A549 (cell line): ENCODE measurements around the gene DLX1. TPM values are rescaled to one million over a fixed set of nuclear protein-coding genes. Genes with fewer than 3 reads are reported as not detected.

Experiments used
- ATAC-seq, 2 experiments: fragments of 200-7000 bp in 1 of 2; fragments of >200 bp in 1 of 2; cut with Nextera tagmentation in 1 of 2; cut with Tn5 transposase in 1 of 2; 3 replicates each; pipeline versions ENCODE4 v1.8.0 to v1.9.1; 2018 to 2020; ENCODE audit warnings: mild to moderate bottlenecking in 1 of 2, moderate library complexity in 1 of 2
- CTCF ChIA-PET: fragments of 300-600 bp; sonication (Branson Sonifier 250); formaldehyde crosslinking; extraction: SDS; loops from one replicate; lab custom pipeline; 2021; ENCODE audit warnings: antibody characterized with exemption, inconsistent platforms; lab: Yijun Ruan, JAX
- POLR2A ChIA-PET: fragments of 350-600 bp; formaldehyde crosslinking; extraction: SDS; loops from one replicate; lab custom pipeline; 2021; ENCODE audit warnings: antibody characterized with exemption, inconsistent platforms; lab: Yijun Ruan, JAX
- DNase-seq, 2 experiments: peaks; one replicate each; pipeline versions ENCODE4 v3.0.0 to v3.0.0-alpha.2; 2011 to 2016; ENCODE audit warnings: low read depth in 1 of 2, low spot score in 1 of 2
- FAIRE-seq: peaks from 2 replicates; lab custom pipeline; 2011; peaks lifted over from hg19 to GRCh38; lab: Jason Lieb, UNC
- H3K27ac ChIP-seq, 2 experiments: fragments of >200 bp; sonication (Bioruptor Twin); formaldehyde crosslinking; 3 replicates each; pipeline ENCODE4 v1.5.1; 2016 to 2017
- H3K4me1 ChIP-seq: fragments of >200 bp; sonication (Bioruptor Twin); formaldehyde crosslinking; 3 replicates; pipeline ENCODE4 v1.6.1; 2016
- H3K4me2 ChIP-seq: fragments of >200 bp; sonication (Bioruptor Twin); formaldehyde crosslinking; 3 replicates; pipeline ENCODE4 v1.6.1; 2016
- H3K4me3 ChIP-seq: fragments of >200 bp; sonication (Bioruptor Twin); formaldehyde crosslinking; 3 replicates; pipeline ENCODE4 v1.5.1; 2016
- H3K9me3 ChIP-seq: fragments of >200 bp; sonication (Bioruptor Twin); formaldehyde crosslinking; 3 replicates; pipeline ENCODE4 v1.6.1; 2016
- CBX2 ChIP-seq: fragments of 200-600 bp; sonication (generic); IDR thresholded peaks from 2 replicates; pipeline ENCODE4 v1.6.1; 2016; ENCODE audit warnings: low read depth, mild to moderate bottlenecking, borderline replicate concordance
- CBX8 ChIP-seq: fragments of 200-600 bp; sonication (generic); IDR thresholded peaks from 2 replicates; pipeline ENCODE4 v1.6.1; 2016
- CEBPB ChIP-seq, 2 experiments: fragments of >200 bp in 1 of 2; sonication (Bioruptor Twin) in 1 of 2; formaldehyde crosslinking in 1 of 2; IDR thresholded peaks; 2 replicates each; pipeline ENCODE4 v1.6.1; 2012 to 2016
- CHD2 ChIP-seq: fragments of 150-350 bp; IDR thresholded peaks from 2 replicates; pipeline ENCODE4 v1.6.1; 2014; ENCODE audit warnings: low read length; ENCODE audit not compliant: partially characterized antibody
- EHMT2 ChIP-seq: fragments of 200-600 bp; sonication (generic); IDR thresholded peaks from 2 replicates; pipeline ENCODE4 v1.6.1; 2016; ENCODE audit warnings: antibody characterized with exemption, low read depth, mild to moderate bottlenecking, moderate library complexity
- FOSL2 ChIP-seq, 2 experiments: fragments of 450-650 bp in 1 of 2; fragments of >200 bp in 1 of 2; sonication (Bioruptor Twin) in 1 of 2; formaldehyde crosslinking; IDR thresholded peaks; 2 replicates each; pipeline versions ENCODE4 v1.5.0 to v1.6.1; 2016 to 2020; ENCODE audit warnings: mild to moderate bottlenecking in 1 of 2, moderate library complexity in 1 of 2
- FOXS1 ChIP-seq: fragments of 250-450 bp; sonication (Bioruptor Pico); IDR thresholded peaks from 2 replicates; pipeline ENCODE4 v1.5.0; 2020; ENCODE audit warnings: mild to moderate bottlenecking, moderate library complexity
- HDAC2 ChIP-seq: fragments of 200-600 bp; sonication (generic); IDR thresholded peaks from 2 replicates; pipeline ENCODE4 v1.6.1; 2016
- KDM1A ChIP-seq: fragments of 200-600 bp; sonication (generic); IDR thresholded peaks from 2 replicates; pipeline ENCODE4 v1.6.1; 2016; ENCODE audit warnings: low read depth, mild to moderate bottlenecking
- MAFK ChIP-seq: fragments of 450-650 bp; IDR thresholded peaks from 2 replicates; pipeline ENCODE4 v1.6.1; 2014; ENCODE audit not compliant: partially characterized antibody
- MAZ ChIP-seq: fragments of 150-350 bp; IDR thresholded peaks from 2 replicates; pipeline ENCODE4 v1.6.1; 2014; ENCODE audit warnings: antibody characterized with exemption, low read depth, low read length, borderline replicate concordance
- NR3C1 ChIP-seq: fragments of >200 bp; sonication (Bioruptor Twin); formaldehyde crosslinking; IDR thresholded peaks from 3 replicates; pipeline ENCODE4 v1.6.1; 2017
- POLR2A ChIP-seq: IDR thresholded peaks from 2 replicates; pipeline ENCODE4 v1.6.1; 2012; ENCODE audit warnings: mild to moderate bottlenecking, low read length
- USF2 ChIP-seq: fragments of 450-650 bp; IDR thresholded peaks from 2 replicates; pipeline ENCODE4 v1.6.1; 2014; ENCODE audit warnings: antibody characterized with exemption
- ZC3H11A ChIP-seq: fragments of 450-650 bp; IDR thresholded peaks from 2 replicates; pipeline ENCODE4 v1.6.1; 2014; ENCODE audit warnings: antibody characterized with exemption, mild to moderate bottlenecking
- ZFP36 ChIP-seq: fragments of 450-650 bp; IDR thresholded peaks from 2 replicates; pipeline ENCODE4 v1.6.1; 2014; ENCODE audit warnings: borderline replicate concordance; ENCODE audit not compliant: partially characterized antibody
- ZSCAN20 ChIP-seq: fragments of 250-450 bp; sonication (Bioruptor Pico); IDR thresholded peaks from 2 replicates; pipeline ENCODE4 v1.8.0; 2022; ENCODE audit warnings: mild to moderate bottlenecking, moderate library complexity
- WGBS: methylation state at CpG from one replicate; pipeline ENCODE4 v1.1.6; 2017; ENCODE audit errors: missing lambda C conversion rate; 5-methylcytosine and 5-hydroxymethylcytosine counted together
- polyA plus RNA-seq, 4 experiments: library from polyadenylated mRNA; depleted of rRNA in 3 of 4; stranded (reverse); fragments of >200 nt; fragmentation: RNase III in 1 of 4; extraction: RNeasy Plus Mini Kit Qiagen cat#74134 plus additional on column Dnase treatment in 1 of 4; gene quantifications; 2 replicates in 3 of 4; 3 replicates in 1 of 4; pipeline ENCODE4 v1.2.3, GENCODE V29; 2011 to 2017
- TF ChIP-seq, protein P1 (sequence below): fragments of >200 bp; sonication (Bioruptor Twin); formaldehyde crosslinking; IDR thresholded peaks from 3 replicates; pipeline ENCODE4 v1.5.1; 2016
- TF ChIP-seq, protein P2 (sequence below): fragments of >200 bp; sonication (Bioruptor Twin); formaldehyde crosslinking; IDR thresholded peaks from 2 replicates; pipeline ENCODE4 v1.6.1; 2016
- TF ChIP-seq, protein P3 (sequence below): IDR thresholded peaks from 2 replicates; pipeline ENCODE4 v1.6.1; 2012
- TF ChIP-seq, protein P4 (sequence below): fragments of >200 bp; sonication (Bioruptor Twin); formaldehyde crosslinking; IDR thresholded peaks from 3 replicates; pipeline ENCODE4 v1.6.1; 2016

Gene DLX1
- polyA plus RNA-seq, 2 of the 4 experiments (the other 2 are of a cell fraction) = 1.1 to 2.5 TPM

DNA sequence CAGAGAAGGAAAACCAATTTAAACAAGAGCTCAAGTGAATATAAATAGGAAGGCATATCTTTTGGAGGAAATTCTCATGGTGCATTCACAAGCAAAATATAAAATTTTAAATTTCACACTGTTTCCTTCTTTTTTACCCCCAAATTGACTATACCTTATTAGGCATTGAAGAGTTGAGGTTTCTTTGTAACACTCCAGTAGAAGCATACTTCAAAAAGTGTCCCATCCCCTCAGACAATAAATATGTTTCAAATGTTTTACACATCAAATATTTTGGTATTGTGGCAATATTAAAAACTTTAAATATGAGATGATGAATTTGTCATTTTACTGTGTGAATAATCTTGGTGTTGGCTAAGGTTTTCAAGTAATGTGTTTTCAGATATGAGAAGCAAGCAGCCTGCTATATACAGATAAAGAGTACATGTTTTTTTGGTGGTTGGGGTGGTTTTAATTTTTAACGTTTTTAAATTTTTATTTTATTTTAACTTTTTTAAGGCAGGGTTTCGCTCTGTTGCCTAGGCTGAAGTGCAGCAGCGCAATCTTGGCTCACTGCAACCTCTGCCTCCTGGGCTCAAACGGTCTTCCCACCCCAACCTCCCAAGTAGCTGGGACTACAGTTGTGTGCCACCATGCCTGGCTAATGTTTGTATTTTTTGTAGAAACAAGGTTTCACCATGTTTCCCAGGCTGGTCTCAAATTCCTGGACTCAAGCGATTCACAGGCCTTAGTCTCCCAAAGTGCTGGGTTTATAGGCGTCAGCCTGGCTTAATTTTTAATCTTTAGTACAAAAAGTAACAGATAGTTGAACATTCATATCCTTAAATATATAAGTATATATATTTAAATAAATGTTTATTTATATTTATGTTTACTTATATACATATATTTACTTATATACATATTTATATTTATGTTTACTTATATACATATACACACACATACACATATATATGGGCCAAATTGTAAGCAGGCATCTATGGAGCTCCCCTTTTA lies 36.5 kb upstream of the DLX1 start (continued):
- TF ChIP-seq, protein P1, sequence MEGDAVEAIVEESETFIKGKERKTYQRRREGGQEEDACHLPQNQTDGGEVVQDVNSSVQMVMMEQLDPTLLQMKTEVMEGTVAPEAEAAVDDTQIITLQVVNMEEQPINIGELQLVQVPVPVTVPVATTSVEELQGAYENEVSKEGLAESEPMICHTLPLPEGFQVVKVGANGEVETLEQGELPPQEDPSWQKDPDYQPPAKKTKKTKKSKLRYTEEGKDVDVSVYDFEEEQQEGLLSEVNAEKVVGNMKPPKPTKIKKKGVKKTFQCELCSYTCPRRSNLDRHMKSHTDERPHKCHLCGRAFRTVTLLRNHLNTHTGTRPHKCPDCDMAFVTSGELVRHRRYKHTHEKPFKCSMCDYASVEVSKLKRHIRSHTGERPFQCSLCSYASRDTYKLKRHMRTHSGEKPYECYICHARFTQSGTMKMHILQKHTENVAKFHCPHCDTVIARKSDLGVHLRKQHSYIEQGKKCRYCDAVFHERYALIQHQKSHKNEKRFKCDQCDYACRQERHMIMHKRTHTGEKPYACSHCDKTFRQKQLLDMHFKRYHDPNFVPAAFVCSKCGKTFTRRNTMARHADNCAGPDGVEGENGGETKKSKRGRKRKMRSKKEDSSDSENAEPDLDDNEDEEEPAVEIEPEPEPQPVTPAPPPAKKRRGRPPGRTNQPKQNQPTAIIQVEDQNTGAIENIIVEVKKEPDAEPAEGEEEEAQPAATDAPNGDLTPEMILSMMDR = no peak
- TF ChIP-seq, protein P2, sequence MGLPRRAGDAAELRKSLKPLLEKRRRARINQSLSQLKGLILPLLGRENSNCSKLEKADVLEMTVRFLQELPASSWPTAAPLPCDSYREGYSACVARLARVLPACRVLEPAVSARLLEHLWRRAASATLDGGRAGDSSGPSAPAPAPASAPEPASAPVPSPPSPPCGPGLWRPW = no peak
- TF ChIP-seq CHD2 (no peak), KDM1A (no peak)
- TF ChIP-seq, protein P3, sequence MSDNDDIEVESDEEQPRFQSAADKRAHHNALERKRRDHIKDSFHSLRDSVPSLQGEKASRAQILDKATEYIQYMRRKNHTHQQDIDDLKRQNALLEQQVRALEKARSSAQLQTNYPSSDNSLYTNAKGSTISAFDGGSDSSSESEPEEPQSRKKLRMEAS = no peak

DNA sequence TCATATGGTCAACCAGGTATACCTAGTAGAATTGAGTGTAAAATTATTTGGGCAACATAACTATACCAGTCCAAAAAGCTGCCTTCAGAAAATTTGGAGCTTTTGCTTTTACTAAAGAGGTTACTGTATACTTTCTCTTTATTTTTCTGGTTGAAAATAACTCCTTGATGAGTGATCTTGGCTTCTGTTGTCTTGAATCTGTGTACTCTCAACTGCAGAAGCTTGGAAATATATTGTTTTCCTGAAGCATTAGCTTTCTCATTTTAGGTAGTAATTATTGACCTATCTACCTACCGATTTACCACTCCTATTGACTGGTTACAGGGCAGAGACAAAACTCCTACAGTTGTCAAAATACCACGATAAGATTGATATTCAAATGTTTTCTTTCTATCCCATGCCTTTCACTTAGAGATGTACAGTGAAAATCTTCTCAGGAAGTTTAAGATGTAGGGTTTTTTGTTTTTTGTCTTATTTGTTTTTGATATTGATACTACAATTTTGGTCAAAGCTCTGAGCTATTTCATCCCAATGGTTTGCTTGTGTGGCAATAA lies 35.7 kb upstream of the DLX1 start:
- Histone ChIP-seq H3K4me2 (no peak overlapping the region), H3K4me1 (peaks cover 13% of the 10 kb centered on the region; the same call in 2 of the 3 replicates), H3K27ac (no peak overlapping the region), H3K9me3 (no peaks in the 10 kb centered on the region), H3K4me3 (no peak overlapping the region)
- DNase-seq = no peak
- CTCF ChIA-PET = interaction anchor here (0.6 to 1.4 kb wide), 3 partner anchors 12 to 200 kb away, joined by 3 read pairs; no protein-coding TSS in a partner anchor
- ATAC-seq = no peak
- POLR2A ChIA-PET = no interaction called here
- FAIRE-seq = no peak
- 85% methylated on average over 2 of the region's 2 CpGs for WGBS
- TF ChIP-seq CBX8 (no peak), CEBPB (IDR thresholded peaks at IDR 0.05) (no peak), FOSL2 (IDR thresholded peaks at IDR 0.05) (no peak), FOSL2 (CRISPR knock-in tag; IDR thresholded peaks at IDR 0.05) (no peak), ZC3H11A (no peak), USF2 (no peak)

DNA sequence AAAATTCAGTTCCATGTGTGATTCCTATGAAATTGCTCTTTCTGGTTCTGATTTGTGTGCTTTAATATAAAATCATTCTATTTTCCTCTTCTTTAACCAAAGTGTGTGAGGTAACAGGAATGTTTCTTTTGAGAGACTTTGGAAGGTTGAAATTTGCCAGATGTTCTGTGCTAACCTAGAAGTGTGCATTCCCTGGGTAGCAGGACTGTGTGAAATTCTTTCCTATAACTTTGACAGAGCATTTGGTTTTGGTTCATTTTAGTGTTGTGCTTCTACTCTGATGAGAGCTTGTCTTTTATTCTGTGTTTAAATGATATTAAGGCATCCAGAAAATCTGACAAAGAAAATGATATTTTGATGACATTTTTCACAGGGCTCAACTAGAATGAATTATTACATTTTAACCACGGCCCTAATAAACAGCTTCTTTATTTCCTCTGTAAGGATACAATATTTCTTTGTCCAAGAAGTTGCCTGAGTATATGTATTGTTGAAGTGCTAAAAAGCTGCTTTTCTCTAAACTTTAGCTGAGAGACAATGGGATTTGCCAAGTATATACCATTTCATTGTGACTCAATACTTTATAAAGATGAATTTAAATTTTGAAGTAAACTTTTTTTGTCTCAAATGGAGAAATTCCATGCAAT lies 34.7 kb upstream of the DLX1 start:
- Histone ChIP-seq H3K9me3 (no peaks in the 10 kb centered on the region), H3K4me2 (no peak overlapping the region), H3K4me3 (no peak overlapping the region), H3K27ac (no peak overlapping the region), H3K4me1 (peaks cover 13% of the 10 kb centered on the region; the same call in 2 of the 3 replicates)
- TF ChIP-seq, protein P4, sequence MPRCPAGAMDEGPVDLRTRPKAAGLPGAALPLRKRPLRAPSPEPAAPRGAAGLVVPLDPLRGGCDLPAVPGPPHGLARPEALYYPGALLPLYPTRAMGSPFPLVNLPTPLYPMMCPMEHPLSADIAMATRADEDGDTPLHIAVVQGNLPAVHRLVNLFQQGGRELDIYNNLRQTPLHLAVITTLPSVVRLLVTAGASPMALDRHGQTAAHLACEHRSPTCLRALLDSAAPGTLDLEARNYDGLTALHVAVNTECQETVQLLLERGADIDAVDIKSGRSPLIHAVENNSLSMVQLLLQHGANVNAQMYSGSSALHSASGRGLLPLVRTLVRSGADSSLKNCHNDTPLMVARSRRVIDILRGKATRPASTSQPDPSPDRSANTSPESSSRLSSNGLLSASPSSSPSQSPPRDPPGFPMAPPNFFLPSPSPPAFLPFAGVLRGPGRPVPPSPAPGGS = no peak
- TF ChIP-seq, protein P1 = no peak
- TF ChIP-seq ZSCAN20 (CRISPR knock-in tag) (no peak), MAFK (no peak), ZFP36 (no peak), EHMT2 (no peak), HDAC2 (no peak), MAZ (no peak), CBX2 (no peak), POLR2A (no peak), NR3C1 (no peak), FOXS1 (CRISPR knock-in tag) (no peak)
- TF ChIP-seq, protein P3 = no peak
- no peak for DNase-seq
- no peak for ATAC-seq
- FAIRE-seq = no peak
- ChIA-PET CTCF (interaction anchor here (0.6 to 1.4 kb wide), 3 partner anchors 11 to 215 kb away, joined by 3 to 4 read pairs (median 3); no protein-coding TSS in a partner anchor), POLR2A (no interaction called here)
- 82% methylated on average over 1 of the region's 1 CpG for WGBS
